Measurements from ENCODE around the gene P2RY8.

The P2RY8 gene

GRCh38 chrX:1419545-1420355 lies 117.2 kb downstream of the P2RY8 start:
- in situ Hi-C loops (cut with HindIII; ENCODE audit: low sequenced_read_pairs), result no loop called here

DNA sequence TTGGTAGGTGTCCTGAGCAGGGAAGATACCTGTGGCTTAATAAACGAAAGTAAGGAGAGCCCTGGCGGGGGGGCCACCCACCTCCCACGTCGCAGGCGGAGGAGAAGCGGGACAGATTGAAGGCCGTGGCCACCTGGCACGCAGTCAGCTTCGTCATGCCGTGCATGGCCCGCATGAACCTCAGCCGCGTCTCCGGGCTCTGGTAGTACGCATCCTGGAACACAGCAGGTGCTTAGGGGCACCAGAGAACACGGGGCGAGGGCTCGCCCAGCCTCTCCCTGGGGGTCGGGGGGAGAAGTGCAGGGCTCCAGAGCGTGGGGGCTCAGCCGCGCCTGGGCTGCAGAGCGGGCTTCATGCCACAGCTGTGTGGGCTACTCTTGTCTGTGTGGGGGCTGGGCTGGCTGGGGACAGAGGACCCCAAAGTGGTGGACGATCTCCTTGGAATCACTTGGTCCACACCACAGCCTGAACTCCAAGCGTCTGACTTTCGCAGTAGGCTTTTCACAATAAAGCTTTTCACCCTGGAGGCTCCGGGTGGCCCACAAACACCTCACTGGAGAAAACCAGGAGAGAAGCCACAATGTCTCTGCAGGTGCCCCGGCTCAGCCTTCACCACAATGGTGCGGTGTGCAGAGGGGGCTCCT lies 118.0 kb downstream of the P2RY8 start:
- in situ Hi-C loops (cut with HindIII; ENCODE audit: low sequenced_read_pairs), result no loop called here

GRCh38 chrX:1417921-1418771 lies 118.8 kb downstream of the P2RY8 start:
- in situ Hi-C loops (cut with HindIII; ENCODE audit: low sequenced_read_pairs), result no loop called here

- in situ Hi-C loops (cut with HindIII; ENCODE audit: low sequenced_read_pairs), result no loop called here
These were observed 119.8 kb downstream of the P2RY8 start for GRCh38 chrX:1416965-1417760.

GRCh38 chrX:1416327-1416784 lies 120.6 kb downstream of the P2RY8 start:
- in situ Hi-C loops (cut with HindIII; ENCODE audit: low sequenced_read_pairs), result no loop called here

Measured in endothelial cell of hepatic sinusoid (primary cell).